GM12878 (cell line): Measurements from ENCODE around the gene APOA4. TPM values are rescaled to one million over a fixed set of nuclear protein-coding genes. Genes with fewer than 3 reads are reported as not detected.

Experiments
- ATAC-seq: fragments of 200-7000 bp; cut with Tn5 transposase; 3 replicates; pipeline ENCODE4 v1.9.1; 2020; ENCODE audit warnings: mild to moderate bottlenecking, moderate library complexity
- BruUV-seq: library from RNA; stranded (reverse); fragments of 400-500 nt; replicated peaks from 2 replicates; lab custom pipeline; 2021; lab: Mats Ljungman, UMichigan
- CTCF ChIA-PET: fragments of 300-600 bp; sonication (Branson Sonifier 250); formaldehyde crosslinking; extraction: SDS; loops from one replicate; lab custom pipeline; 2021; ENCODE audit warnings: inconsistent platforms; lab: Yijun Ruan, JAX
- POLR2A ChIA-PET: fragments of 350-600 bp; formaldehyde crosslinking; extraction: SDS; loops from one replicate; lab custom pipeline; 2021; ENCODE audit warnings: inconsistent platforms; lab: Charles Lee
- RAD21 ChIA-PET: fragments of 300-600 bp; sonication (Branson Sonifier 250); formaldehyde crosslinking; loops from one replicate; lab custom pipeline; 2023; ENCODE audit warnings: antibody characterized with exemption; ENCODE audit not compliant: unreplicated experiment; lab: Charles Lee
- SMC1A ChIA-PET: fragments of 300-600 bp; sonication (Branson Sonifier 250); formaldehyde crosslinking; loops from one replicate; lab custom pipeline; 2023; ENCODE audit not compliant: unreplicated experiment, uncharacterized antibody; lab: Charles Lee
- DNase-seq: peaks from one replicate; pipeline ENCODE4 v3.0.0-alpha.2; 2011; ENCODE audit warnings: low read depth, low spot score
- FAIRE-seq: peaks from 3 replicates; lab custom pipeline; 2011; peaks lifted over from hg19 to GRCh38; lab: Jason Lieb, UNC
- H2AFZ ChIP-seq: 2 replicates; pipeline ENCODE4 v1.6.0; 2011; ENCODE audit warnings: low read depth, low read length, control low read depth; ENCODE audit not compliant: control insufficient read depth
- H3K27ac ChIP-seq: 2 replicates; pipeline ENCODE4 v1.5.1; 2011; ENCODE audit warnings: control low read depth; ENCODE audit not compliant: control insufficient read depth, insufficient read depth
- H3K27me3 ChIP-seq, 2 experiments: replicated peaks in 1 of 2; 2 replicates each; pipeline versions ENCODE4 v1.6.0 to v1.6.1; 2011; ENCODE audit warnings: low read length in 1 of 2; ENCODE audit not compliant: control insufficient read depth in 2 of 2, insufficient read depth in 2 of 2
- H3K36me3 ChIP-seq, 2 experiments: 2 replicates each; pipeline ENCODE4 v1.5.1; 2011; ENCODE audit warnings: low read length in 1 of 2; ENCODE audit not compliant: control insufficient read depth in 2 of 2, insufficient read depth in 2 of 2
- H3K4me1 ChIP-seq: 2 replicates; pipeline ENCODE4 v1.6.1; 2011; ENCODE audit warnings: mild to moderate bottlenecking, low read length, moderate library complexity, mixed read lengths; ENCODE audit not compliant: control insufficient read depth, insufficient read depth
- H3K4me2 ChIP-seq: 2 replicates; pipeline ENCODE4 v1.6.0; 2011; ENCODE audit warnings: control low read depth; ENCODE audit not compliant: control insufficient read depth, insufficient read depth
- H3K4me3 ChIP-seq: fragments of 200-600 bp; sonication (generic); 2 replicates; pipeline ENCODE4 v1.5.1; 2016
- H3K79me2 ChIP-seq: 2 replicates; pipeline ENCODE4 v1.6.0; 2011; ENCODE audit warnings: low read length; ENCODE audit not compliant: control insufficient read depth, insufficient read depth
- H3K9ac ChIP-seq: 2 replicates; pipeline ENCODE4 v1.8.0; 2011; ENCODE audit warnings: low read length, control low read depth, mixed read lengths; ENCODE audit not compliant: control insufficient read depth, insufficient read depth
- H3K9me3 ChIP-seq: replicated peaks from 3 replicates; pipeline ENCODE4 v1.5.1; 2011; ENCODE audit warnings: mild to moderate bottlenecking, low read length; ENCODE audit not compliant: control insufficient read depth, insufficient read depth
- H4K20me1 ChIP-seq: 2 replicates; pipeline ENCODE4 v1.6.0; 2011; ENCODE audit not compliant: control insufficient read depth, insufficient read depth
- BCL11A ChIP-seq: IDR thresholded peaks from 2 replicates; pipeline ENCODE4 v1.6.1; 2011; ENCODE audit warnings: low read depth, low read length
- BHLHE40 ChIP-seq, 2 experiments: fragments of 450-650 bp in 1 of 2; IDR thresholded peaks; 2 replicates each; pipeline ENCODE4 v1.6.1; 2011 to 2017; ENCODE audit warnings: low read depth in 2 of 2, borderline replicate concordance in 1 of 2, improper control_type of control experiment in 1 of 2, low read length in 1 of 2, mild to moderate bottlenecking in 1 of 2
- CBFB ChIP-seq: IDR thresholded peaks from 2 replicates; pipeline ENCODE4 v1.6.1; 2016; ENCODE audit warnings: antibody characterized with exemption, low read depth
- CHD2 ChIP-seq: IDR thresholded peaks from 2 replicates; pipeline ENCODE4 v1.6.1; 2011; ENCODE audit warnings: low read depth, low read length, improper control_type of control experiment, borderline replicate concordance
- CHD4 ChIP-seq: fragments of 200-600 bp; sonication (generic); IDR thresholded peaks from 2 replicates; pipeline ENCODE4 v1.6.1; 2016; ENCODE audit warnings: mild to moderate bottlenecking
- HDGF ChIP-seq: fragments of 450-650 bp; IDR thresholded peaks from 2 replicates; pipeline ENCODE4 v1.6.1; 2016; ENCODE audit warnings: antibody characterized with exemption
- KDM1A ChIP-seq: fragments of 200-600 bp; sonication (generic); IDR thresholded peaks from 2 replicates; pipeline ENCODE4 v1.6.1; 2016; ENCODE audit warnings: borderline replicate concordance
- MEF2A ChIP-seq: IDR thresholded peaks from 2 replicates; pipeline ENCODE4 v1.6.1; 2011; ENCODE audit warnings: low read depth, mild to moderate bottlenecking, low read length, moderate library complexity; ENCODE audit not compliant: insufficient read depth
- PML ChIP-seq: IDR thresholded peaks from 2 replicates; pipeline ENCODE4 v1.6.1; 2012; ENCODE audit warnings: low read length, inconsistent platforms
- RAD51 ChIP-seq: fragments of 450-650 bp; IDR thresholded peaks from 2 replicates; pipeline ENCODE4 v1.6.1; 2016; ENCODE audit warnings: moderate library complexity, mild to moderate bottlenecking, inconsistent platforms
- STAT1 ChIP-seq: fragments of 450-650 bp; conservative IDR thresholded peaks from 2 replicates; pipeline ENCODE4 v1.6.1; 2014; ENCODE audit warnings: antibody characterized with exemption, mild to moderate bottlenecking
- STAT3 ChIP-seq: IDR thresholded peaks from 2 replicates; pipeline ENCODE4 v1.6.1; 2011; ENCODE audit warnings: low read depth, low read length, improper control_type of control experiment
- TBL1XR1 ChIP-seq: IDR thresholded peaks from 2 replicates; pipeline ENCODE4 v1.6.1; 2012; ENCODE audit warnings: low read depth, low read length, improper control_type of control experiment
- YY1 ChIP-seq: IDR thresholded peaks from 2 replicates; pipeline ENCODE4 v1.6.1; 2011; ENCODE audit warnings: low read depth, mild to moderate bottlenecking, low read length
- ZNF622 ChIP-seq: fragments of 450-650 bp; IDR thresholded peaks from 2 replicates; pipeline ENCODE4 v1.6.1; 2017; ENCODE audit warnings: mild to moderate bottlenecking, inconsistent platforms
- ZSCAN29 ChIP-seq: fragments of 450-650 bp; IDR thresholded peaks from 2 replicates; pipeline ENCODE4 v1.6.1; 2017; ENCODE audit warnings: mild to moderate bottlenecking, moderate library complexity
- ZZZ3 ChIP-seq: IDR thresholded peaks from 2 replicates; pipeline ENCODE4 v1.6.1; 2011; ENCODE audit warnings: low read depth; ENCODE audit not compliant: control insufficient read depth, insufficient read length
- WGBS: methylation state at CpG from one replicate; pipeline ENCODE4 v1.1.6; 2016; ENCODE audit warnings: low lambda C conversion rate; ENCODE audit not compliant: insufficient replicate concordance, insufficient coverage; ENCODE audit errors: missing lambda C conversion rate; 5-methylcytosine and 5-hydroxymethylcytosine counted together
- in situ Hi-C: fragments of 300-500 bp; cut with MboI; formaldehyde crosslinking; loops from 9 replicates; pipeline ENCODE4 v1.14.3; 2018; ENCODE audit warnings: mixed read lengths
- intact Hi-C: fragments of 100-400 bp; cut with micrococcal nuclease; formaldehyde crosslinking; loops from one replicate; pipeline ENCODE4 v1.14.2; 2022; ENCODE audit not compliant: unreplicated experiment
- polyA plus RNA-seq, 11 experiments: library from polyadenylated mRNA; depleted of rRNA in 4 of 11; unstranded in 6 of 11; stranded (reverse) in 5 of 11; fragments of >200 nt; fragmentation: Nextera tagmentation in 4 of 11; fragmentation: Illumina TruSeq in 1 of 11; extraction: Ambion mirVana in 4 of 11; extraction: Trizol in 1 of 11; gene quantifications; 1 replicate in 1 of 11; 2 replicates in 10 of 11; pipeline versions ENCODE4 v1.2.1 to v1.2.3, GENCODE V29; 2011 to 2016; ENCODE audit warnings: inconsistent platforms in 2 of 11, missing spikeins in 2 of 11, low read depth in 1 of 11
- total RNA-seq, 4 experiments: library from RNA; depleted of rRNA in 3 of 4; stranded (reverse); fragments of >200 nt in 3 of 4; fragmentation: Illumina TruSeq in 1 of 4; extraction: Trizol in 1 of 4; gene quantifications; 2 replicates each; pipeline versions ENCODE4 v1.2.1 to v1.2.3, GENCODE V29; 2013 to 2021

Gene APOA4
- total and polyA plus RNA-seq, 10 of the 15 experiments (the other 5 are each of a cell fraction or from before 2014, with no cell fraction given) = not detected

DNA sequence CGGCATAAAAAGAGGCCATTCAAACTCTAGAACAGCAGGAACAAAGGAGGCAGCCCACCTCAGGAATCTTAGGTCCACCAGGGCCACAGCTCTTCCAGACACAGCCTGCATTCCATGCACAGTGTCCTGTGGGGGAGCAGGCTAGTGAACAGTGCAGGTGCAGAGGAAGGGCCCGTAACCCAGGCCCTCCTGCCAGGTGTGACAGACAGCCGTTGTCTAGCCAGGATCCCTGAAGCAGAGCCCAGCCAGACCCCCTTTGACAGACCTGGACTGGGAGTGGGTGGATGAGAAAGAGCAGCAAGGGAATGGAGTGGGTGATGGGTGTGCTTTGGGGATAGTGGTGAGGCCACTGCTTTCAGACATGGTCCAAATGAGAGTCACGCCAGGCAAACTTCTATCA is 34.1 kb downstream of the APOA4 start:
- RAD21 ChIA-PET = interaction anchor here (1.2 to 3.3 kb wide), 2 partner anchors 47 to 356 kb away, joined by 3 to 20 read pairs; partner anchors contain the start of gene PAFAH1B2
- H2AFZ ChIP-seq = no peak overlapping the region
- H3K9ac ChIP-seq = no peak overlapping the region
- no TSS peak for BruUV-seq
- no peak overlapping the region for H3K4me3 ChIP-seq
- DNase-seq = no peak
- POLR2A ChIA-PET = interaction anchor here (1.0 to 1.4 kb wide), 2 partner anchors 9 to 34 kb away, joined by 3 read pairs; no protein-coding TSS in a partner anchor
- ATAC-seq = no peak
- WGBS = 57% methylated on average over 4 of the region's 4 CpGs
- H3K9me3 ChIP-seq = no peaks in the 10 kb centered on the region
- H4K20me1 ChIP-seq = no peaks in the 10 kb centered on the region
- SMC1A ChIA-PET = interaction anchor here (1.3 to 7.5 kb wide), 3 partner anchors 47 to 315 kb away, joined by 3 to 46 read pairs (median 3); no protein-coding TSS in a partner anchor
- intact Hi-C loops (no loop called here), in situ Hi-C loops (loop anchor here (5.0 kb wide), 1 partner anchor 313 kb away; no protein-coding TSS in a partner anchor)
- H3K4me1 ChIP-seq = peaks cover 14% of the 10 kb centered on the region
- no peak for FAIRE-seq
- H3K27me3 ChIP-seq = no peaks in the 10 kb centered on the region
- TF ChIP-seq TBL1XR1 = no peak
- TF ChIP-seq PML = no peak
- TF ChIP-seq BCL11A = no peak
- TF ChIP-seq ZNF622 = no peak
- no peak for TF ChIP-seq HDGF
- TF ChIP-seq RAD51 = no peak
- TF ChIP-seq CBFB = no peak
- no peak for TF ChIP-seq STAT1
- no peak for TF ChIP-seq ZZZ3
- no peak for TF ChIP-seq ZSCAN29
- TF ChIP-seq YY1 = no peak
- no peak for TF ChIP-seq CHD4
- TF ChIP-seq MEF2A = no peak
- no peak for TF ChIP-seq BHLHE40 (IDR thresholded peaks at IDR 0.05; ENCODE audit: borderline replicate concordance in 1 of 2, low read depth in 2 of 2, low read length in 1 of 2)
- no peak for TF ChIP-seq STAT3
- TF ChIP-seq KDM1A = no peak
- no peak for TF ChIP-seq CHD2
- no peak overlapping the region for H3K4me2 ChIP-seq
- CTCF ChIA-PET = interaction anchor here (0.7 to 10.9 kb wide), 7 partner anchors 11 to 437 kb away, joined by 3 to 183 read pairs (median 4); partner anchors contain the start of genes APOA1 and SIDT2
- no peak overlapping the region for H3K27ac ChIP-seq
- H3K79me2 ChIP-seq = peaks cover 20% of the 10 kb centered on the region
- H3K36me3 ChIP-seq = peaks cover 9 to 18% of the 10 kb centered on the region in 2 experiments
